Right lobe of liver (tissue), 4 donors: Measurements from ENCODE around the gene HCK.

Experiments used
- POLR2A ChIP-seq: fragments of 450-650 bp; IDR thresholded peaks from one replicate; pipeline ENCODE4 v1.6.1; 2017; ENCODE audit warnings: antibody characterized with exemption, mild to moderate bottlenecking
- TF ChIP-seq, protein P1 (sequence below), 4 donors: fragments of 200-600 bp in 3 of 4; fragments of 450-650 bp in 1 of 4; IDR thresholded peaks; one replicate each; pipeline versions ENCODE4 v1.5.1 to v1.8.0; 2016 to 2022; ENCODE audit warnings: antibody characterized with exemption in 4 of 4, mild to moderate bottlenecking in 2 of 4
- donor health status: DM: no; HTN: no; CAD: no.
- donor health status: DM: no; HTN: no; CAD: no.
- donor health status: DM: no; HTN: yes; CAD: no.

DNA sequence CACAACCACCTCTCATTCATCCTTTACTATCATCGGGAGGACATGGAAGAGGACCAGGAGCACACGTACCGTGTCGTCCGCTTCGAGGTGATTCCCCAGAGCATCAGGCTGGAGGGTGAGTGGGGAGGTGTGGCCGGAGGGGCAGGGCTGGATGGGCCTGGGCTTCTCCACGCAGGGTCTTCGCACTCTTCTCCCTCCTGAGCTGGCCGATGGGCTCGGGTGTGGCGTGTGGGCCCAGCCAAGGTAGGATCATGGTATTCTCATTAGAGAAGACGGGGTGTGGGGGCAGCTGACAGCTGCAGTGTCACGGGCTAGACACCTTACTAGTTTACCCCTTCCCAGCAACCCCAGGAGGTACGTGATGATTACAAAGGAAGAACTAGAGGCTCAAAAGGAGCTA is 90.9 kb downstream of the HCK start:
- TF ChIP-seq, protein P1, sequence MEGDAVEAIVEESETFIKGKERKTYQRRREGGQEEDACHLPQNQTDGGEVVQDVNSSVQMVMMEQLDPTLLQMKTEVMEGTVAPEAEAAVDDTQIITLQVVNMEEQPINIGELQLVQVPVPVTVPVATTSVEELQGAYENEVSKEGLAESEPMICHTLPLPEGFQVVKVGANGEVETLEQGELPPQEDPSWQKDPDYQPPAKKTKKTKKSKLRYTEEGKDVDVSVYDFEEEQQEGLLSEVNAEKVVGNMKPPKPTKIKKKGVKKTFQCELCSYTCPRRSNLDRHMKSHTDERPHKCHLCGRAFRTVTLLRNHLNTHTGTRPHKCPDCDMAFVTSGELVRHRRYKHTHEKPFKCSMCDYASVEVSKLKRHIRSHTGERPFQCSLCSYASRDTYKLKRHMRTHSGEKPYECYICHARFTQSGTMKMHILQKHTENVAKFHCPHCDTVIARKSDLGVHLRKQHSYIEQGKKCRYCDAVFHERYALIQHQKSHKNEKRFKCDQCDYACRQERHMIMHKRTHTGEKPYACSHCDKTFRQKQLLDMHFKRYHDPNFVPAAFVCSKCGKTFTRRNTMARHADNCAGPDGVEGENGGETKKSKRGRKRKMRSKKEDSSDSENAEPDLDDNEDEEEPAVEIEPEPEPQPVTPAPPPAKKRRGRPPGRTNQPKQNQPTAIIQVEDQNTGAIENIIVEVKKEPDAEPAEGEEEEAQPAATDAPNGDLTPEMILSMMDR (IDR thresholded peaks at IDR 0.05): no peak
- TF ChIP-seq POLR2A: no peak
